GM12892 (cell line): ENCODE measurements around the gene DCHS2.

Source experiments
- POLR2A ChIP-seq: IDR thresholded peaks from 2 replicates; pipeline ENCODE4 v1.6.1; 2011; ENCODE audit warnings: low read depth, low read length, control low read depth
- POLR2AphosphoS5 ChIP-seq: IDR thresholded peaks from 2 replicates; pipeline ENCODE4 v1.6.1; 2011; ENCODE audit warnings: low read depth, low read length, control low read depth

- TF ChIP-seq POLR2AphosphoS5 = no peak
- no peak for TF ChIP-seq POLR2A
Observed at GRCh38 chr4:154254999-154255398, 236.6 kb downstream of the DCHS2 start.
